HG02840 (cell line): ENCODE data around the gene TGFBI.

ENCODE experiments used
- ATAC-seq: cut with Tn5 transposase; IDR thresholded peaks from one replicate; pipeline ENCODE4 v1.9.1; 2021; ENCODE audit warnings: mild to moderate bottlenecking, moderate library complexity, moderate number of reproducible peaks; ENCODE audit not compliant: unreplicated experiment, low FRiP score

The TGFBI gene

DNA sequence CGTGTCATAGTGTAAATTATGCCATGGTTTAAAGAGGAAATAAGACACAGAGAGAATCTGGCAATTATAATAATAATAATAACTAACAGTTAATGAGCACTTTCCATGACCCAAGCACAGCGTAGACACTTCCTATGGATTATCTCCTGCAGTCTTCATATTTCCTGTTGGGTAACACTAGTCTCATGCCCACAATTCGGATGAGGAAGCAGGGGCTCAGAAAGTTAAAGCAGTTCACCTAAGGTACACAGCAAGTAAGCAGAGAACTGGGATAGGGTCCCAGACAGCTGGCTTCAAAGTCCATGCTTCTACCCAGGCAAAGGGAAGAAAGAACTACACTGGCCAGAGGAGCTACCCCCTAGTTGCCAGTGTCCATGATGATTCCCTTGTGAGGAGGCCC lies 27.9 kb upstream of the TGFBI start:
- ATAC-seq: no peak

DNA sequence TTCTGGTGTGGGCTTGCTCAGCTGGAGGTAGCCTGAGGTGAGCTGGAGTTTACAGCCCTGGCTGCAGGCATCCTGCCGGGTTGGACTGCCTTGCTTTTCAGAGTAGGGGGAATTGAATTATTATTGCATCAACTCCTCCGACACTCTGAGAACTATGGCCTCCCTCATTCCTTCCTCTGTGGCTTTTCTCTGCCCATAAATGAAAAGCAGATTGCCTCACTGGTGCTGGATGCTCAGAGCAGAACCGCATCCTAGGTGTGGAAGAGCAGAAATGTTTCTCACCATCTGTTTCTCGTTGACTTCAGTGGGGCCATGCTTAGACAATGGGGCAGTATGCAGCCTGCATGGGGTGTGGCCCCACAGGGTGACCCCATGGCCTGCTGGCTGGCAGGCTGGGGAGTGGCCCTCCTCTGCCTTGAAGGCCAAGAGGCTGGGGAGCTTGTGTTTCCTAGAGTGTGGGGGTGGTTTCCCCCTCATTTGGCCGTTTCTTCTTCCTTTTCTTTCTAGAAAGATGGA lies 27.3 kb upstream of the TGFBI start:
- no peak for ATAC-seq

DNA sequence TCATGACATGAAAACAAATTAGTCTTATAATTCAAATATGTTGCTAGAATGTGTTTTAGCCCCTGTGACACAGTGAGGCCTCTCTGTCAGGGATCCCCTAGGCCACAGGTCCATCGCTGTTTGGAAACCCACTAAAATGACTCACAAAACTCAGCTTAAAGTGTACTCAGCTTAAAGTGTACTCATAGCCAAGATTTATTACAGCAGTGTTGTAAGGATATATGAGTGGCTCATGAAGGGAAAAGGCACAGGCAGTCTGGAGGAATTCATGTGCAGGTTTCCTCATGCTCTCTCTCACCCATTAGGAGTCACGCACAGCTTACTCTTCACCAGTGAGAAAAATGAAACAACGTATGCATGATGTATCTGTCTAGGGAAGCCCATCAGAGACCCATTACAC lies 24.4 kb upstream of the TGFBI start:
- no peak for ATAC-seq

DNA sequence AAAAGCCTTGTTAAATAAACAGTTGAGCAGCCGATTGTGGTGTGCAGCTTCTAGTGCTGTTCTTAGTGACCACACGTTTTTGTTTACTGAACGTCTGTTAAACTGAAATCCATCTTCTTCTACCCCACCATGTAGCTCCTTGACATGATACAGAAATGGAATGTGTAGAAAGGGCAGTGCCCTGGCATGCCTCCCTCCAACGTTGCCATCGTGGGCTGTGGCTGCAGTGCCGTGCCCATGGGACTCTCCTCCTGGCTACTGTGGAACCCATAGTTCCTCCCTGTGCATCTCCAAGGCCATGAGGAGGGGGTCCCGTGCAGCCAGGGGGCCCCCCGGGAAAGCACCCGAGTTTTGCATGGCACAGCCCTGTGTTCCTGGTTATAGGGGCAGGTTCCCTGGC lies 23.3 kb upstream of the TGFBI start:
- no peak for ATAC-seq

- ATAC-seq: no peak
Measured at GRCh38 chr5:136006164-136006563, 22.6 kb upstream of the TGFBI start.

DNA sequence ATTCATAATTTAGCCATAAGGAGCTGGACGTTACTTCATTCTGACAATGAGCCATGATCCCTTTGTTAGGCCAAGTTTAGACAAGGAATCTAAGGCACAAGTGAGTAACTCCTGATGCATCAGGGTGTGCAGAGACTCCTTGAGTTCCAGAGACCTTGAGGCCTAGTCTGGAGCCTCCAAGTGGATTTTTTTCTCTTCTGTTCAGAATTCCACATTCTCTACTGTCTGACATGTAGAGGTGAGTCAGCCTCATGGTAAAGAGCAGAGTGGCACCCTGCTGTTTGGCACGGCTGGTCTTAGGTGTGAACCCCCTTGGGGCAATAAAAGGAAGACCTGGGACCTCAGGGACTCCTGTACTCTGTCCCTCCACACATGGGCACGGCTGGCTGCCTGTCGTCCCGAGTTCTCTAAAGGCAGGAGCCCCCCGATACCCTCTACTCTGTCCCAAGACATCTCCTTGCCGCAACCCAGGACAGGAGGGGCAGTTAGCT lies 22.0 kb upstream of the TGFBI start:
- no peak for ATAC-seq

DNA sequence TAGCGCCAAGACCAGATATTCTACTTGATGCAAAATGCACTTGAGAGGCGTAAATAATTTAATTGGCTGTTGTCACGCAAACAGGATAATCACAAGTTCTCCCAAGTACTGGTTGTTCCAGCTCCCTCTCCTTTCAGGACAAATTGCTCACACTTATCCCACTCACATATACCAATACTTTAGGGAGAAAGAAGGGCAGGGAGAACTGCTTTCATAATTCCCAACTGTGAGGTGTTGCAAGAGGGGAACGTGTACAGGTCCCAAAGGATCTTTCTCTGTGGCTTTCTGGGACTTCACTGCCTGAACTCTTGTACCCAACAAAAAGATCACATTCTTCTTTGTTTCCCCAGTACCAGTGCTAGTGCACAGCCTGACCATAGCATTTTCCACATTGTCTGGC lies 21.5 kb upstream of the TGFBI start:
- no peak for ATAC-seq

DNA sequence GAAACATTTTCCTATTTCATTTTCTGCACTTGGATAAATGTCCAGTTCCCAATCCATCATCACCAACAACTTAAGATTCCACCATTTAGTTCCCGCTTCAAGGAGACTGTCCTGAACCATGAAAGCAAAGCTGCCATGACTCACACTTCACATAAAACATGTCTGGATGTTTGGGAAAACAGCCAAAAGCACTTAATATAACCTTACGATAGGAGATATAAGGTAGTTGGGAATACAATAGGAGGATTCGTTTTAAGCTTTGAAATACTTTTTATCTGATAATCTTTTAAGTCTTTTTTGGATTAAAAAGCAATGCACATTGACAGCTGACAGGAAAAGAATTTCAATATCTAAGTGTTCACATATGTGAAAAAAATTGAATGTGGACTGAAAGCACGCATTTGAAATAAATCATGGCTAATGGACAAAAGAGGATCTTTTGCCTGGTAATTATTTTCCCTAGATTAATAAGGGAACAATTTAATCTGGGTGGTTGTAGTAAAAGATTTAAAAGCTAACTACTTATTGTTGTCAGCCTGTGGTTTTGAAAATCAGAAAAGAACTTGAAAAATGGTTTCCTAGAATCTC lies 17.3 kb upstream of the TGFBI start:
- no peak for ATAC-seq

DNA sequence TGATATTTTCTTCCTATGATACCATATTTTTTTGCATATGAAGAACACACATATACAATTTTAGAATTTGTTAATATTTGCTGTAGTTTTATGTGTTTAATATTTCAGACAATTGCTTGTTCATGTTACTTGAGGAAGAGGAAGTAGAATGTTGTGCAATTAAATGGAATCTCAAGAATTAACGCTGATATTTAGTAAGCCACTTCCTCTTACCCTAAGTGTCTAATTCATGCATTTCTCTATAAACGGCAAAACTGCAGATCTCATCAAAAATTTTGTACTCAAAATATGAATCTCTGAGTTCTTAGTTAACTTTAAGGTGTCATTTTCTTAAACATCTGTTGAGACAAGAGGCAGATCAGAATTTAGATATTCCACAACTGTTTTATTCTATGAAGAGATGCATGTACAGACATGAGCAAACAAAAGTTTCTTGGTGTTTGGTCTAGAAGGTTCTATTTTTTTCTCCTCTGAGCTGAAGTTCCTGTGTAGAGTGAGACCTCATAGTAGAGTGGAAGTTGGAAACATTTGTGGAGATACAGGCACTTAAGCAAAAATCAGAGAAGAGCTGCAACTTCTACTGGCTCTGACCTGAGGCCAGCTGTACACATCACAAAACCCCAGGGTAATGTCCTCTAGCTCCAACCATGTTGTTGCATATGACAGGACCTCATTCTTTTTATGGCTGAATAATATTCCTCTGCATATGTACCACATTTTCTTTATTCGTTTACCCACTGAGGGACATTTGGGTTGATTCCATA lies 16.6 kb upstream of the TGFBI start:
- no peak for ATAC-seq

- ATAC-seq: no peak
Measured at GRCh38 chr5:136013559-136013958, 15.2 kb upstream of the TGFBI start.

DNA sequence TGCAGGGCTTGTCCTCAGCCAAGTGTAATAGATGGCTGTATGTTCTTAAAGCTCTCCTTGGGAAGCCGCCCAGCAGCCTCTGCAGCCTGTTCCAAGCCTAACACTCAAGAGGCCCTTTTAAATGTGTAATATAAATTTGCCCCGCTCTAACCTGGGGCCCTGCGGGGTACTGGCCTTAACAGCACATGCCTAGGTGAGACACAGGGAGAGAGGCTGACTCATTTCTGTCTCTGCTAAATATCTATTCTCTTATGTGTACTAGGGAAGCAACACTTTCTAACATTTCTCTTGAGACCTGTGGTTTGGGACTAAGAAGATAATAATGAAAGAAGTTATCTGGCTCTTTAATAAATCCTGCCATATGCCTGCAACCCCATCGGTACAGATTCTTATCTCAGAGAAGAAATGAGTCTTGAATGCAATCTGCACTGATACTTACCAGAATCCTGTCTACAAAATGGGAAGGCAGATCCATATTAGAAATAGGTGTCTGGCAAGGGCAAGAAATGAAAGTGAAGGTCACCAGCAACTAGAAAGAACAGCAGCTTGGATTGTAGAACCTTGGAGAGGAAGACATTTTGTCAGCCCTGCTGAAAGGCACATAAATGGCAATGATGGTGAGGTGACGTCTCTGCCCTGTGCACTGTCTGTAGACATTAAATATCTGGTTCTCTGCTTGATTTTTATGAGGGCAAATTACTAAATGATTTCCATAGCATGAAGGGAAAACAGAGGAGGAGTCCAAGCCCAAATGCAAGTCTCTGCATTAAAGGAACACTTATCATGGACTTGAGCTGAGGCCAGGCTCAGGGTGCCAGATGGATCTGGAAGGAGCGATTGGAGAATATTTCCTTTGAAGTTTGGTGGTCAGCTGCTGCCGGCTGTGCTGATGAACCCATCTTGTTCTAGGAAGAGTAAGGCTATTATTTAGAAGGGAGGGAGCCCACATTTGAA lies 14.5 kb upstream of the TGFBI start:
- ATAC-seq: no peak

- ATAC-seq: no peak
Measured at GRCh38 chr5:136015003-136015375, 13.8 kb upstream of the TGFBI start.

GRCh38 chr5:136015966-136016650 lies 12.7 kb upstream of the TGFBI start:
- no peak for ATAC-seq

GRCh38 chr5:136016945-136017530 lies 11.8 kb upstream of the TGFBI start:
- ATAC-seq: no peak

DNA sequence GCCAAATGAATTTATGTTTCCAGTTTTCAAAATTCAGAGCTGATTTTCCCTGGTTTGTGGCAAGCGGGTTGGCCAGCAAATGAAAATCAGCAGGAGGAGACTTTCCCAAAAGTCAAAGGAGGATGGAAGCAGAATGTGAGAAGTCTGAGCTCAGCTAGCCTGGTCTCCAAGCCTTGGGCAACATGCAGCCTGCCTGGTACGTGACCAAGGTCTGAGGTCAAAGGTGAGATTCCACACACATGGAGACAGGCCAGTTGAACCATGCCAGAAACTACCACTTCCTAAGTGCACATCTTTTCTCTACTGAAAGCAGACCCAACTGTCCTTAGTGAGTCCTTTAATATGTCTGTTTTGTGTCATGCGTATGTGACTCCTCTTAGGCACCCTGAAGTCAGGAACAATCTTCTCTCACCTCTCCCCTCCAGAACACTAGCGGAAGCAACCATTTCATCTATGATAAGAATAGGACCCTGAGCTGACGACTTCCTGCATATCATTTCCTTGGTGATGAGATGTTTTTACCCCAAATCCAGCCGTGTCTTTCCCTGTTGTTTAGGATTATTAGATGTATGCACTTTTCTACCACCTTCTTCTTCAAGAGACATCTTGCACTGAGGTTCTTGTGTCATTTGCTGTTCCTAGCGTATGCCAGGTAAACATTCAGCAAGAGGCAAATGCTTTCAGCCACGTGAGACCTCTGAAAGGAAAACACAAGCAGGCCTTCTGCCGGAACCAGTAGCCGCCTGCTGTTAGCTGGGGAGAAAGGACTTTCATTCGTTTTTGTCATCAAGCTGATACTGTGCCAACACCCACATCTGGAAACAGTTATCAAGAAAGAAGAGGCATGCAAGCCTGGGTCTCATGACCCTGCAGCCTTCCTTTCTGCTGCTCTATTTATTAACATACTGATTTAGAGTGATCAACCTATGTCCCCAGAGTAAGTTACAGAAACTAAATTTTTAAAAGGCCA lies 9.7 kb upstream of the TGFBI start:
- no peak for ATAC-seq

DNA sequence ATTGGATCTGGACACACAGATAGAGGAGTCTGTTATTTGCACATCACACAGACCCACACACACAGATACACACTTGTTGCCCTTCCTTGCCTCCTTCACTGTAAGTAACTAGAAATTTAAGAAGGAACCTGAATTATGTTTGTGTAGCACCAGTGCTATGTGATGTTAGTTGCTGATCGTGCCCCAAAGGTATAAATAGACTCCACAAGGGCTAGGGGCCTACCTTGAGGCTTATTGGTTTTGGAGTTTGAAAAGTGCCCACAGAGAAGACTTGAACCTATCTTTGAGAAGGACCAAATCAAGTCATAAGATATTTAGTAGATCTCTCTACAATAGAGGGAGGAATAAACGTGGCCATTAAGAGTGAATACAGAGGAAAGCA lies 8.8 kb upstream of the TGFBI start:
- no peak for ATAC-seq

DNA sequence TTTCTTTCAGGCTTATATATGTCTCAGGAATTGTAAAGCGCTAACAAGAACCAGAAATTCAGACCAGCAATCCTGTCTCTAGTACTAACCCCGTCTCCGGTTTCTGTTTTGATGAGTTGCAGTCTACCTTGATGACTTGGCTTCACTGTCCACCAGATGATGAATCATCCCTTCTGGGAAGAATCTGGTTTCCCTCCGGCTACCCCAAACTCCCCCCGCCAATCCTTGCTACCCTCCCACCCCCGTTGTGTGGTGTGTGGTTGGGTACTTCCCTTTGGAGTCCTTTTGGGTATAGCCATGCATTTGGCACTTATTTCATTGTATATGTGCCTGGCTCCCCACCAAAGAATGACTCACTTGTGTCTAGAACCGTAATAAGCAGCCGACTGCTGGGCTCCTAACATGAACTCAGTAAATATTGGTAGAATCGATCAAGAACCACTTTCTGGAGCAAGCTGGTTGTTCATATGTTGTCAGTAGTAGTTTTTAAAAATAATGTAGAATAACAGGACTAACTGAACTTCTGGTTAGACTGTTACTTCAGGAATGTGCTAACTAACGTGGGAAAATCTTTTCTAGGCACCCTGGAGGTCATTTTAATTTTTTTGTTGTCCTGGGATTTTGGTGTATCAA lies 8.3 kb upstream of the TGFBI start:
- no peak for ATAC-seq

DNA sequence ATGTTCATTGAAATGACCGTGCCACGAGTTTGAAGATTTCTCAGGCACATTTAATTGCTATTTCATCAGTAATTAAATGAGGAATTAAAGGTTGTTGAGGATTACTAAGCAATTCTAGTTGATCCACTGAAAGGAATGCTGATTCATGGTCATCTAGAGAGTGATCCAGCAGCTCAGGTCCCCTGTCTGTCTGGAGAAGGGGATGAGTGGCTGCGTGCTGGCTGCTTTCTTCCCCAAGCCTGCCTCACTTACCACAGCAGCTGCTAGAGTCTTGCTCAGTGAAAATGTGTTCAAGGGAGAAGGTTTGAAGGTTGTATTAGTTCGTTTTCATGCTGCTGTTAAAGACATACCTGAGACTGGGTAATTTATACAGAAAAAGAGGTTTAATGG lies 7.8 kb upstream of the TGFBI start:
- no peak for ATAC-seq

GRCh38 chr5:136022965-136023364 lies 5.8 kb upstream of the TGFBI start:
- no peak for ATAC-seq
